Measurements from ENCODE around the gene SH3BP1. TPM values are rescaled to one million over a fixed set of nuclear protein-coding genes. Genes with fewer than 3 reads are reported as not detected.
"Not testable (repeated sequence)": the region's sequence is repeated elsewhere in the genome, so short reads cannot be mapped to it uniquely, and the experiment has no call there.

The SH3BP1 gene
- polyA plus RNA-seq, 4 donors, result 20.8 to 46.0 (median 28.5) TPM

DNA sequence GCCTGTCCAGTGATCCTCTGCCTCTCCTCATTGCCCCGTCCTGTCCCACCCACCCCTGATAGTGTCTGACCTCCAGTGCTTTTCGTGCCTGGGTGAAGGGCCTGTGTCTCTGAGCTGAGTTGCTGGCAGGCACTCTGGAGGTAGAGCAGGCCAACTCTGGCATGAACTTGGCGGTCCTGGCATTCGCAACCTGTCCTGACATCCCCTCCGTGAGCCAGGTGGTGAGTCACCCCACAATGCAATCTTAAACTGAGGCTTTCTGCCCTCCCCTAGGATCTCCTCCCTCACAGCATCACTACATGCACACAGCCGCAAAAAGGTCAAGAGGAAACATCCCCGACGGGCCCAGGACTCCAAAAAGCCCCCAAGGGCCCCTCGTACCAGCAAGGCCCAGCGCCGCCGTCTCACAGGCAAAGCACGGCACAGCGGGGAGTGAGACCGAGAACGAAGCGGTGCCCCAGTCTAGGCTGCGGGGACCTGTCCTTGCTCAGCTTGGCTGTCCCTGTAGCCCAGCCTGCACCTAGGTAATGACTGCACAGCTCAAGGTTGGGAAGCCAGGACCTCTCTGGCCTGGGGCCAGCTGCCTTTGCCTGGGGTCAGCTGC, 51.5 kb downstream of the SH3BP1 start:
- Histone ChIP-seq H3K27ac (ENCODE audit: low read depth in 1 of 3, low read length in 2 of 3) (no peak overlapping the region), H3K4me1 (ENCODE audit: control insufficient read depth in 3 of 3, insufficient read depth in 2 of 3, low read depth in 1 of 3, low read length in 2 of 3) (peaks cover 4 to 10% (median 10%) of the 10 kb centered on the region in 3 donors), H3K36me3 (ENCODE audit: control insufficient read depth in 3 of 3, insufficient read depth in 2 of 3, low read depth in 1 of 3, low read length in 3 of 3) (peaks cover 14 to 69% (median 24%) of the 10 kb centered on the region in 3 donors), H3K4me3 (ENCODE audit: low read depth in 1 of 3, low read length in 3 of 3) (no peak overlapping the region), H3K9me3 (ENCODE audit: control insufficient read depth in 2 of 2, insufficient read depth in 1 of 2, low read depth in 1 of 2, low read length in 1 of 2) (no peaks in the 10 kb centered on the region), H3K27me3 (ENCODE audit: control insufficient read depth in 3 of 3, insufficient read depth in 3 of 3, low read length in 3 of 3) (no peaks in the 10 kb centered on the region)
- FAIRE-seq, result no peak
- WGBS, 3 donors, result 94 to 96% (median 95%) methylated on average over 17 to 18 of the region's 18 CpGs
- no peak for DNase-seq

DNA sequence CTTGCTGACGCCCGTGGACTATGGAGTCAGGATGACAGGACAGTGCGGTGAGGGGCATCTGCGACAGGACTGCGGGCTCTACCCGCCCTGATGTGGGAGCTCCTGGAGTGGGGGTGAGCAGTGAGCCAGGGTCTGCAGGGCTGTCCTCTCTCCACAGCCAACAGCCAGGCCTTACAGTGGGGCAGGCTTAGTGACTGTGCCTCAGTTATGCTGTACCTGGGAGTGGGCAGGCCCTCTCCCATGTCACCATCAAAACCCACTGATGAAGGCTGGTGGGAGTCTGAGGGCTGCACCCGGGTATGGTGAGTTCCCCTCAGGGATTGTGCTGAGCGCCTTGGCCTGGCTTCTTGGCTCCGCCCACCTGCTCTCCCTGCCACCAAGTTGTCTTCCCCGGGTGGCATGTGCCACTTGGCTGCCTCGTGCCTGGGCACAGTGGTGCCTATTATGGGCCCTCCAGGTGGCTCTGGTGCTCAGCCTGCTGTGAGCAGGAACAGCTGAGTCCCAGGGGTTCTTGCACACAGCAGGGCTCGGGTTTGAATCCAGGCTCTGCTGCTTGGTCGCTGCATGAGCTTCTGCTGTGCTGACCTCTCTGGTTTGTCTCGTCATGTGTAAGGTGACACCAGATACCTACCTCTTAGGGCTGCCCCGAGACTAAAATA, 53.3 kb downstream of the SH3BP1 start:
- Histone ChIP-seq H3K36me3 (ENCODE audit: control insufficient read depth in 3 of 3, insufficient read depth in 2 of 3, low read depth in 1 of 3, low read length in 3 of 3) (peaks cover 14 to 66% (median 24%) of the 10 kb centered on the region in 3 donors), H3K27ac (ENCODE audit: low read depth in 1 of 3, low read length in 2 of 3) (no peak overlapping the region), H3K4me1 (ENCODE audit: control insufficient read depth in 3 of 3, insufficient read depth in 2 of 3, low read depth in 1 of 3, low read length in 2 of 3) (peaks cover 0 to 8% (median 3%) of the 10 kb centered on the region in 3 donors), H3K27me3 (ENCODE audit: control insufficient read depth in 3 of 3, insufficient read depth in 3 of 3, low read length in 3 of 3) (no peaks in the 10 kb centered on the region), H3K9me3 (ENCODE audit: control insufficient read depth in 2 of 2, insufficient read depth in 1 of 2, low read depth in 1 of 2, low read length in 1 of 2) (no peaks in the 10 kb centered on the region), H3K4me3 (ENCODE audit: low read depth in 1 of 3, low read length in 3 of 3) (no peak overlapping the region)
- DNase-seq (no peak), FAIRE-seq (no peak)
- WGBS, 3 donors, result 91 to 95% (median 92%) methylated on average over 15 of the region's 15 CpGs

DNA sequence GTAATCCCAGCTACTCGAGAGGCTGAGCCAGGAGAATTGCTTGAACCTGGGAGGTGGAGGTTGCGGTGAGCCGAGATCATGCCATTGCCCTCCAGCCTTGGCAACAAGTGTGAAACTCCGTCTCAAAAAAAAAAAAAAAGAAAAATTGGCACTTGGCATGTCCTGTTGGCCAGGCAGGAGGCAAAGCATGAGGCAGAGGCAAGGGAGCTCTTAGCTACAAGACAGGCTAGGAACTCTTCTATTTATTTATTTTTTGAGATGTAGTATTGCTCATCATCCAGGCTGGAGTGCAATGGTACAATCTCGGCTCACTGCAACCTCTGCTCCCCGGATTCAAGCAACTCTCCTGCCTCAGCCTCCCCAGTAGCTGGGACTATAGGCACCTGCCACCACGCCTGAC, 54.7 kb downstream of the SH3BP1 start:
- not testable (repeated sequence) for H3K4me3 ChIP-seq (ENCODE audit: low read depth in 1 of 3, low read length in 3 of 3); H3K27me3 ChIP-seq (ENCODE audit: control insufficient read depth in 3 of 3, insufficient read depth in 3 of 3, low read length in 3 of 3); FAIRE-seq; H3K9me3 ChIP-seq (ENCODE audit: control insufficient read depth in 2 of 2, insufficient read depth in 1 of 2, low read depth in 1 of 2, low read length in 1 of 2); H3K4me1 ChIP-seq (ENCODE audit: control insufficient read depth in 3 of 3, insufficient read depth in 2 of 3, low read depth in 1 of 3, low read length in 2 of 3); H3K27ac ChIP-seq (ENCODE audit: low read depth in 1 of 3, low read length in 2 of 3); DNase-seq
- WGBS, 3 donors, result 94 to 97% (median 95%) methylated on average over 7 of the region's 7 CpGs
- H3K36me3 ChIP-seq (ENCODE audit: control insufficient read depth in 3 of 3, insufficient read depth in 2 of 3, low read depth in 1 of 3, low read length in 3 of 3), result peaks cover 11 to 53% (median 24%) of the 10 kb centered on the region in 3 donors

DNA sequence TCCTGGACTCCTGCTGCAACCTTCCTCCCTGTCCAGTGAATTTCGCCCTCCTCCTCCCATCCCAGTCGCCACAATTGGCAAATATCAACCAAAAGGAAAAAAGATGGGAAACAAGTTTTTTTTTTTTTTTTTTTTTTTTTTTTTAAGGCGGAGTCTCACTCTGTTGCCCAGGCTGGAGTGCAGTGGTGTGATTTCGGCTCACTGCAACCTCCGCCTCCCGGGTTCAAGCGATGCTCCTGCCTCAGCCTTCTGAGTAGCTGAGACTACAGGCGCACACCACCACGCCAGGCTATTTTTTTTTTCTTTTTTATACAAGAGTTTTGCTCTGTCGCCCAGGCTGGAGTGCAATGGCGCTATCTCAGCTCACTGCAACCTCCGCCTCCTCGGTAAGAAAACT, 56.8 kb downstream of the SH3BP1 start:
- 21 to 33% (median 25%) methylated on average over 13 of the region's 13 CpGs for WGBS, 3 donors
- peak overlapping the region in 1 of 3 donors; percentile 33 for H3K4me3 ChIP-seq (ENCODE audit: low read depth in 1 of 3, low read length in 3 of 3)
- H3K27ac ChIP-seq (ENCODE audit: low read depth in 1 of 3, low read length in 2 of 3), result peak overlapping the region in 2 of 3 donors; percentile 19 to 20

DNA sequence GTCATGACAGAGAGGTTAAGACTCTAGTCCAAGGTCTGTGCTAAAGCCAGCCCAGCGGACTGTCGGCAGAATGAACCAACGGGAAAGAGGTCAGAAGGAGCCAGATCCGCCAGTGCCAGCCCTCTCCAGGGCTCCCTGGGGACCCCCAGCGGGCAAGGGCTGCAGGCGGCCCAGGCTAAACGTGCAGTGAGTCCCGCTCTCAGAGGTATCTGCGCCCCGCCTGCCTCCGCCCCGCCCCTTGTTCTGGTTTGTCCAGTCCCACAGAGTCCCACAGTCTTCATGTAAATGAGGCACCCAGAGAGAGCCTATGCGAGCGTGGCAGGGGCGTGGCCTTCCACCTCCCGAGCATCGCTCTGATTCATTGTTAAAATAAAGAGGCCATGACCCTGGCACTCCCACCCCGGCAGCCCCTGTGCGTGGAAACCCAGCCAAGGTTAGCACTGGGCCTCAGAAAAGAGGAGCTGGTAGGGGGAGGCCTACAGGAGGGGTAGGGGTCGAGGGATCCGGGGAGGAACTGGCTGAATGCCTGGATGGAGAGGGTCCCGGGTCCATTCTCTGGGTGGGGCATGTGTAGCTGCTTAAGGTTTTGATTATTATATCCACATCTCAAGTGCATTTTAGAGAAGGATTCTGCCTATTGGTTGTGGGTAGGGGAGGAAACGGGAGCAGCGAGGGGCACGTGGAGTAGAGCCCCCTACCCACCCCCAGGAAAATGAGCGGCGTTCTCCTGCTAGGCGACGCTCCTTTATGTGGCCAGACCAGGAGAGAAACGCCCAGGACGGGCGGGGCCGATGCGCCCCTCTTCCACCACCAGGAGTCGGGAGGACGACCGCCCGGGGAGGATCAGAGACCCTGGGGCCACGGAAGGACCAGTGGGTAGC, 57.4 kb downstream of the SH3BP1 start, which contains the start of gene TRIOBP:
TRIOBP (plus strand) TSS at position 392 of the 881 bp plus-strand sequence. CDS start 4,318 bp downstream, outside the sequence.
- Histone ChIP-seq H3K4me3 (ENCODE audit: low read depth in 1 of 3, low read length in 3 of 3) (peak within 1 kb of the TSS in 1 of 3 donors; percentile 33), H3K9me3 (ENCODE audit: control insufficient read depth in 2 of 2, insufficient read depth in 1 of 2, low read depth in 1 of 2, low read length in 1 of 2) (no peaks in the 10 kb centered on the region), H3K27ac (ENCODE audit: low read depth in 1 of 3, low read length in 2 of 3) (peak within 1 kb of the TSS in 2 of 3 donors; percentile 19 to 20), H3K36me3 (ENCODE audit: control insufficient read depth in 3 of 3, insufficient read depth in 2 of 3, low read depth in 1 of 3, low read length in 3 of 3) (peaks cover 5 to 31% (median 14%) of the 10 kb centered on the region in 3 donors), H3K27me3 (ENCODE audit: control insufficient read depth in 3 of 3, insufficient read depth in 3 of 3, low read length in 3 of 3) (no peaks in the 10 kb centered on the region), H3K4me1 (ENCODE audit: control insufficient read depth in 3 of 3, insufficient read depth in 2 of 3, low read depth in 1 of 3, low read length in 2 of 3) (peaks cover 0 to 8% (median 3%) of the 10 kb centered on the region in 3 donors)
- FAIRE-seq (no peak), DNase-seq (peak; percentile 93 to 95)
- WGBS, 3 donors, result 12 to 27% (median 20%) methylated on average over 37 to 39 of the region's 39 CpGs

More for the DNA sequence above, 56.8 kb downstream of the SH3BP1 start:
- DNase-seq; H3K27me3 ChIP-seq (ENCODE audit: control insufficient read depth in 3 of 3, insufficient read depth in 3 of 3, low read length in 3 of 3); FAIRE-seq; H3K9me3 ChIP-seq (ENCODE audit: control insufficient read depth in 2 of 2, insufficient read depth in 1 of 2, low read depth in 1 of 2, low read length in 1 of 2); H3K4me1 ChIP-seq (ENCODE audit: control insufficient read depth in 3 of 3, insufficient read depth in 2 of 3, low read depth in 1 of 3, low read length in 2 of 3): not testable (repeated sequence)
- H3K36me3 ChIP-seq (ENCODE audit: control insufficient read depth in 3 of 3, insufficient read depth in 2 of 3, low read depth in 1 of 3, low read length in 3 of 3), result peaks cover 8 to 37% (median 16%) of the 10 kb centered on the region in 3 donors

DNA sequence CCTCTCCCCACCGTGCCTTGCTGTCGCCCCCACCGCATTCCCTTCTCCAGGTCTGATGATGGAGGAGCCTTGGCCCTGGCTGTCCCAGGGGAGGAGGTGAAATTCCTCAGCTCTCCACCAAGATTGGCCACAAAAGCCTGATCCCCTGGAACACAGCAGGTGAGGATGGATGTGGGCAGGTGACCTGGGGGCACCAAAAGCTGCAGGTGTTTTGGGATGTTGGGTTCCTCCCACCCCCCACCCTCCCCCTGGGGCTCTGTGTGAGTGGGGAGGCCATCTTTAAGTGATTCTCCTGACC, 58.0 kb downstream of the SH3BP1 start:
- Histone ChIP-seq H3K27ac (ENCODE audit: low read depth in 1 of 3, low read length in 2 of 3) (no peak overlapping the region), H3K27me3 (ENCODE audit: control insufficient read depth in 3 of 3, insufficient read depth in 3 of 3, low read length in 3 of 3) (no peaks in the 10 kb centered on the region), H3K4me3 (ENCODE audit: low read depth in 1 of 3, low read length in 3 of 3) (peak overlapping the region in 1 of 3 donors; percentile 6), H3K36me3 (ENCODE audit: control insufficient read depth in 3 of 3, insufficient read depth in 2 of 3, low read depth in 1 of 3, low read length in 3 of 3) (peaks cover 3 to 25% (median 11%) of the 10 kb centered on the region in 3 donors), H3K9me3 (ENCODE audit: control insufficient read depth in 2 of 2, insufficient read depth in 1 of 2, low read depth in 1 of 2, low read length in 1 of 2) (no peaks in the 10 kb centered on the region), H3K4me1 (ENCODE audit: control insufficient read depth in 3 of 3, insufficient read depth in 2 of 3, low read depth in 1 of 3, low read length in 2 of 3) (peaks cover 0 to 8% (median 3%) of the 10 kb centered on the region in 3 donors)
- WGBS, 3 donors, result 44 to 78% (median 67%) methylated on average over 3 of the region's 3 CpGs
- FAIRE-seq (no peak), DNase-seq (no peak)

DNA sequence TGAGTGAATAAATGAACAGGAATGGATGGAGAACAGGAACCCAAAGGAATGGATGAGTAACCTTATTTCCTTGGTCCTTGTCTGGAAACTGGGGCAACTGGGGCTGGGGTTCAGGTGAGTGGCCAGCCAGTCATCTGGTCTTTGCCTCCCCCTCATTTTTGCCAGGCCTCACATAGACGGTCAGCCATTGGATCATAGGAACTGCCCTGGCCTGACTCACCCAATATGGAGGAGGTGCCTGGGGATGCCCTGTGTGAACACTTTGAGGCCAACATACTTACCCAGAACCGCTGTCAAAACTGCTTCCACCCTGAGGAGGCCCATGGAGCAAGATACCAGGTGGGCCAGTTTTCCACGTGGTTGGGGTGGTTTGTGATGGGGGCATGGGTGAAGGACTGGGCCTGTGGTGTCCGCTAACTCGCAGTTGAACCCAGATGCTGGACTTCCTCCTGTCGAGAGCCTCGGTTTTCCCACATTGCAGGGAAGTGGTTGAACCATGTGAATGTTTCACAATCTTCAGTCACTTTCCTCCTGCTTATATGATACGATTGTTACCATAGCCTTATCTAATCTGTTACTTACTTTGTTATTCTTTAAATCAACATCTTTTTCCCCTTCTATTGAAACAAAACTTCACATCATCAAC, 61.8 kb downstream of the SH3BP1 start:
- Histone ChIP-seq H3K27ac (ENCODE audit: low read depth in 1 of 3, low read length in 2 of 3) (no peak overlapping the region), H3K4me1 (ENCODE audit: control insufficient read depth in 3 of 3, insufficient read depth in 2 of 3, low read depth in 1 of 3, low read length in 2 of 3) (peaks cover 0 to 5% (median 3%) of the 10 kb centered on the region in 3 donors), H3K4me3 (ENCODE audit: low read depth in 1 of 3, low read length in 3 of 3) (no peak overlapping the region), H3K36me3 (ENCODE audit: control insufficient read depth in 3 of 3, insufficient read depth in 2 of 3, low read depth in 1 of 3, low read length in 3 of 3) (peaks cover 0 to 5% (median 0%) of the 10 kb centered on the region in 3 donors), H3K9me3 (ENCODE audit: control insufficient read depth in 2 of 2, insufficient read depth in 1 of 2, low read depth in 1 of 2, low read length in 1 of 2) (no peaks in the 10 kb centered on the region), H3K27me3 (ENCODE audit: control insufficient read depth in 3 of 3, insufficient read depth in 3 of 3, low read length in 3 of 3) (no peaks in the 10 kb centered on the region)
- 55 to 63% (median 61%) methylated on average over 8 of the region's 8 CpGs for WGBS, 3 donors
- peak in 1 of 2 donors; percentile 16 for DNase-seq
- no peak for FAIRE-seq

DNA sequence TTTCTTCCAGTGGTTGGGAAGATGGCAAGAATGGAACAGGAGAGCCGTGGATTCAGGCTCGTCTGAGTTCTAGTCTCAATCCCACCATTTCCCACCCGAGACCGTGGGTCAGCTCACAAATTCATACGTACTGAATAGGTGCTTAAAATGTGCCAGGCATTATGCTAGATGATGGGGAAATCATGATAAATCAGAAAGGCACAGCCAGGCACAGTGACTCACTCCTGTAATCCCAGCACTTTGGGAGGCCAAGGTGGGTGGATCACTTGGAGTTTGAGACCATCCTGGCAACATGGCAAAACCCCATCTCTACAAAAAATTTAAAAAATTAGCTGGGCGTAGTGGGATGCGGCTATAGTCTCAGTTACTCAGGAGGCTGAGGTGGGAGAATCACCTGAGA, 64.4 kb downstream of the SH3BP1 start:
- no peak overlapping the region for H3K27ac ChIP-seq (ENCODE audit: low read depth in 1 of 3, low read length in 2 of 3)
- H3K4me3 ChIP-seq (ENCODE audit: low read depth in 1 of 3, low read length in 3 of 3), result no peak overlapping the region
- FAIRE-seq (no peak), DNase-seq (no peak)
- H3K9me3 ChIP-seq (ENCODE audit: control insufficient read depth in 2 of 2, insufficient read depth in 1 of 2, low read depth in 1 of 2, low read length in 1 of 2), result peaks cover 0 to 2% of the 10 kb centered on the region in 2 donors
- no peaks in the 10 kb centered on the region for H3K27me3 ChIP-seq (ENCODE audit: control insufficient read depth in 3 of 3, insufficient read depth in 3 of 3, low read length in 3 of 3)
- H3K36me3 ChIP-seq (ENCODE audit: control insufficient read depth in 3 of 3, insufficient read depth in 2 of 3, low read depth in 1 of 3, low read length in 3 of 3), result peaks cover 0 to 7% (median 0%) of the 10 kb centered on the region in 3 donors
- no peaks in the 10 kb centered on the region for H3K4me1 ChIP-seq (ENCODE audit: control insufficient read depth in 3 of 3, insufficient read depth in 2 of 3, low read depth in 1 of 3, low read length in 2 of 3)
- 81 to 89% (median 84%) methylated on average over 7 of the region's 7 CpGs for WGBS, 3 donors

All from small intestine (tissue), 7 donors.